Stomach smooth muscle (tissue), 2 donors: Measurements from ENCODE around the gene STAT2.
"Not testable (repeated sequence)": the region's sequence is repeated elsewhere in the genome, so short reads cannot be mapped to it uniquely, and the experiment has no call there.

Experiments
- H3K27ac ChIP-seq: one replicate; pipeline ENCODE4 v1.7.0; 2013; ENCODE audit warnings: mild to moderate bottlenecking, low read length, inconsistent platforms
- H3K27me3 ChIP-seq, 2 donors: one replicate each; pipeline ENCODE4 v1.7.0; 2013; ENCODE audit warnings: low read length in 2 of 2; ENCODE audit not compliant: insufficient read depth in 2 of 2, control insufficient read depth in 1 of 2
- H3K36me3 ChIP-seq, 2 donors: one replicate each; pipeline ENCODE4 v1.7.0; 2013; ENCODE audit warnings: low read length in 2 of 2; ENCODE audit not compliant: control insufficient read depth in 2 of 2, insufficient read depth in 2 of 2
- H3K4me1 ChIP-seq: one replicate; pipeline ENCODE4 v1.7.0; 2013; ENCODE audit warnings: low read length; ENCODE audit not compliant: control insufficient read depth, insufficient read depth
- H3K4me3 ChIP-seq, 2 donors: one replicate each; pipeline ENCODE4 v1.7.0; 2013; ENCODE audit warnings: low read length in 2 of 2
- H3K9ac ChIP-seq, 2 donors: one replicate each; pipeline ENCODE4 v1.7.0; 2013; ENCODE audit warnings: low read length in 2 of 2, mild to moderate bottlenecking in 1 of 2
- H3K9me3 ChIP-seq, 2 donors: one replicate each; pipeline ENCODE4 v1.7.0; 2013; ENCODE audit warnings: low read length in 2 of 2; ENCODE audit not compliant: control insufficient read depth in 2 of 2
- donor health status: healthy.
- donor health status: Pancreatic carcinoma.

STAT2 gene

GRCh38 chr12:56326533-56326932 lies 33.4 kb downstream of the STAT2 start:
- Histone ChIP-seq H3K9me3 (no peaks in the 10 kb centered on the region), H3K27ac (no peak overlapping the region), H3K9ac (peak overlapping the region in 1 of 2 donors; percentile 13), H3K36me3 (peaks cover 61 to 64% of the 10 kb centered on the region in 2 donors), H3K4me1 (no peaks in the 10 kb centered on the region), H3K4me3 (no peak overlapping the region), H3K27me3 (no peaks in the 10 kb centered on the region)

DNA sequence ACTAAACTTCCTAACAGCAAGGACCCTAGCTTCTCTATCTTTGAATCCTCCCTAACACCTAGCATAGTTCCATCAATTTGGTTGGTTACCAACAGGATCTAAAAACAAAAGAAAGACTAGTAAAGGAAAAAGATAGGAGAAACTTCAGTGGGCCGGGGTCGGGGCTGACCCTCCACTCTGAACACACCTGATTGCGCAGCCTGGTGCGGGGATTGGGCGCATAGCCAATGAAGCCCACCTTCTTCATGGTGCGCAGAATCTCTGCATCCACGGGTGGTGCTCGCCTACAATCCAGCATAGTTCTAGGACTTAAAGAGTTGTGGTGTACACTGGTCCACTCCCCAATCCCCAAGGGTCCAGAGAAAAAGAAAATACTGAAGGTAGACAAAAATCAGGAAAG lies 33.8 kb downstream of the STAT2 start:
- Histone ChIP-seq H3K4me1 (no peaks in the 10 kb centered on the region), H3K9me3 (no peaks in the 10 kb centered on the region), H3K27ac (no peak overlapping the region), H3K27me3 (no peaks in the 10 kb centered on the region), H3K4me3 (no peak overlapping the region), H3K36me3 (peaks cover 61 to 64% of the 10 kb centered on the region in 2 donors), H3K9ac (no peak overlapping the region)

- Histone ChIP-seq H3K27ac (no peak overlapping the region), H3K36me3 (peaks cover 68 to 72% of the 10 kb centered on the region in 2 donors), H3K4me1 (no peaks in the 10 kb centered on the region), H3K9me3 (no peaks in the 10 kb centered on the region), H3K9ac (no peak overlapping the region), H3K4me3 (no peak overlapping the region), H3K27me3 (no peaks in the 10 kb centered on the region)
Observed at GRCh38 chr12:56324206-56324605, 35.7 kb downstream of the STAT2 start.

DNA sequence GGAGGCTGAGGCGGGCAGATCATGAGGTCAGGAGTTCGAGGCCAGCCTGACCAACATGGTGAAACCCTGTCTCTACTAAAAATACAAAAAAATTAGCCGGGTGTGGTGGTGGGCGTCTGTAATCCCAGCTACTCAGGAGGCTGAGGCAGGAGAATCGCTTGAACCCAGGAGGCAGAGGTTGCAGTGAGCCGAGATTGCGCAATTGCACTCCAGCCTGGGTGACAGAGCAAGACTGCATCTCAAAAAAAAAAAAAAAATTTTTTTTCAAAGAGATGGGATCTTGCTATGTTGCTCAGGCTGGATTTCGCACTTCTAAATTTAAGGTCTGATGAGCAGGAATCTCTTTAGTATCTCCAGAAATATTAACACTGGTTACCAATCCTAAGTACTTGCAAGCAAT lies 38.3 kb downstream of the STAT2 start:
- not testable (repeated sequence) for H3K9ac ChIP-seq, H3K27me3 ChIP-seq, H3K4me1 ChIP-seq, H3K4me3 ChIP-seq, H3K9me3 ChIP-seq, H3K27ac ChIP-seq
- H3K36me3 ChIP-seq: peaks cover 54 to 58% of the 10 kb centered on the region in 2 donors

GRCh38 chr12:56321027-56321426 lies 38.9 kb downstream of the STAT2 start:
- Histone ChIP-seq H3K9me3 (no peaks in the 10 kb centered on the region), H3K4me1 (peaks cover under 1% of the 10 kb centered on the region), H3K27me3 (no peaks in the 10 kb centered on the region), H3K9ac (no peak overlapping the region), H3K27ac (no peak overlapping the region), H3K36me3 (peaks cover 49 to 52% of the 10 kb centered on the region in 2 donors), H3K4me3 (no peak overlapping the region)

- H3K9me3 ChIP-seq: no peaks in the 10 kb centered on the region
- H3K9ac ChIP-seq: no peak overlapping the region
Observed at GRCh38 chr12:56317675-56318074, 42.2 kb downstream of the STAT2 start.

DNA sequence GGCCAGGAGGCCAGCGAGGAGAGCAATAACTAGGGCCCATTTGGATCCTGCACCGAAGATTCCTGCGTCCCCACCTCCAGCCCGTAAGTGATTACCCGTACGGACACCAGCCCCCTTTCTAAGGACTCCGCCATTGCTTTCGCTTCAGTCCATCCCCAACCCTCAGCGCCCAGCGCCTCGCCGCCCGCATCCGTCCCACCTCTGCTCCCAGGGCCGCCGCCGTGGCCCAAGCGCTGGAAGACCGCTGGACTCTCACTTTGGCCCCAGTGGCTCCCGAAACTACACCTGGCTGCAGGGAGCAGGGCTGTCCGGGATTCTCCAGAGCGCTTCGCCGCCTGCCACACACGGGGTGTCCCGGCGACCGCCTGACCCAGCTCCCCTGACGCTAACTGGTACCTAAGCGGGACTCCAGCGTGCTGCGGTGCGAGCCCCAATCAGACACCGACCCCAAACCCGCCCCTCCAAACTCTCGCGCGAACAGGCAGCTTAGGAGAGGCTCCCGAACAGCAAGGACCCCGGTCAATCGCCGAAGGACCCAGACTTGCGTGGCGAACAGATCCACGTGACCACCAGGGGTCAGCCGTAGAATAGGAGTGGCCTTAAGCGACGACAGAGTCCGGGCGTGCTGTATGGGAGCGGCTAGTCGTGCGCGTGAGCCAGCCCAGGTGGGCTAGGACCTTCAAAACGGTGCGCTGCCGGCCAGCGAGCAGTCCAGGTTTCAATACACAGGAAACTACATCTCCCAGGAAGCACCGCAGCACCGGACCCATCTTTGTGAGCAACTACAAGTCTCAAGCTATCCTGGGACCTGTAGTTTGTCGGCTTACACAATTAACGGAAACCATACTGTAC lies 44.1 kb downstream of the STAT2 start, which contains the start of gene CNPY2:
Gene CNPY2, minus strand, starts transcription at position 367 of the 852 bp plus-strand sequence. CDS start 771 bp downstream, outside the sequence.
- peaks cover 16% of the 10 kb centered on the region in 2 donors for H3K36me3 ChIP-seq

More at GRCh38 chr12:56317675-56318074, 42.2 kb downstream of the STAT2 start:
- no peak overlapping the region for H3K27ac ChIP-seq
- peaks cover 17% of the 10 kb centered on the region for H3K4me1 ChIP-seq
- H3K36me3 ChIP-seq: peaks cover 20 to 21% of the 10 kb centered on the region in 2 donors
- no peak overlapping the region for H3K4me3 ChIP-seq
- H3K27me3 ChIP-seq: no peaks in the 10 kb centered on the region

GRCh38 chr12:56315249-56315621 lies 44.7 kb downstream of the STAT2 start:
- Histone ChIP-seq H3K9me3 (no peaks in the 10 kb centered on the region), H3K9ac (peak overlapping the region; percentile 96 to 99), H3K4me1 (peaks cover 17% of the 10 kb centered on the region), H3K27me3 (no peaks in the 10 kb centered on the region), H3K4me3 (peak overlapping the region; percentile 93 to 99), H3K27ac (peak overlapping the region; percentile 98), H3K36me3 (peaks cover 21% of the 10 kb centered on the region in 2 donors)

More for the DNA sequence above, 44.1 kb downstream of the STAT2 start, which contains the start of gene CNPY2:
- H3K9me3 ChIP-seq: no peaks in the 10 kb centered on the region
- peaks cover 17% of the 10 kb centered on the region for H3K4me1 ChIP-seq
- peak within 1 kb of the TSS; percentile 96 to 99 for H3K9ac ChIP-seq
- peak within 1 kb of the TSS; percentile 98 for H3K27ac ChIP-seq
- peak within 1 kb of the TSS; percentile 93 to 99 for H3K4me3 ChIP-seq
- H3K27me3 ChIP-seq: no peaks in the 10 kb centered on the region

- H3K36me3 ChIP-seq: peaks cover 8 to 23% of the 10 kb centered on the region in 2 donors
- H3K27ac ChIP-seq: no peak overlapping the region
- no peaks in the 10 kb centered on the region for H3K27me3 ChIP-seq
- H3K4me3 ChIP-seq: no peak overlapping the region
- H3K9ac ChIP-seq: no peak overlapping the region
- H3K9me3 ChIP-seq: no peaks in the 10 kb centered on the region
- peaks cover 17% of the 10 kb centered on the region for H3K4me1 ChIP-seq
Observed at GRCh38 chr12:56311003-56311402, 48.9 kb downstream of the STAT2 start.

- H3K36me3 ChIP-seq: peaks cover 6 to 26% of the 10 kb centered on the region in 2 donors
Observed at GRCh38 chr12:56308714-56309113, 51.2 kb downstream of the STAT2 start.

More at GRCh38 chr12:56308714-56309113, 51.2 kb downstream of the STAT2 start:
- Histone ChIP-seq H3K9ac (no peak overlapping the region), H3K27me3 (no peaks in the 10 kb centered on the region), H3K4me3 (no peak overlapping the region), H3K4me1 (no peaks in the 10 kb centered on the region), H3K9me3 (no peaks in the 10 kb centered on the region), H3K27ac (no peak overlapping the region)
